ENCODE data around the gene SIAE. TPM values are rescaled to one million over a fixed set of nuclear protein-coding genes. Genes with fewer than 3 reads are reported as not detected.

Gene SIAE, protein sequence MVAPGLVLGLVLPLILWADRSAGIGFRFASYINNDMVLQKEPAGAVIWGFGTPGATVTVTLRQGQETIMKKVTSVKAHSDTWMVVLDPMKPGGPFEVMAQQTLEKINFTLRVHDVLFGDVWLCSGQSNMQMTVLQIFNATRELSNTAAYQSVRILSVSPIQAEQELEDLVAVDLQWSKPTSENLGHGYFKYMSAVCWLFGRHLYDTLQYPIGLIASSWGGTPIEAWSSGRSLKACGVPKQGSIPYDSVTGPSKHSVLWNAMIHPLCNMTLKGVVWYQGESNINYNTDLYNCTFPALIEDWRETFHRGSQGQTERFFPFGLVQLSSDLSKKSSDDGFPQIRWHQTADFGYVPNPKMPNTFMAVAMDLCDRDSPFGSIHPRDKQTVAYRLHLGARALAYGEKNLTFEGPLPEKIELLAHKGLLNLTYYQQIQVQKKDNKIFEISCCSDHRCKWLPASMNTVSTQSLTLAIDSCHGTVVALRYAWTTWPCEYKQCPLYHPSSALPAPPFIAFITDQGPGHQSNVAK
- total RNA-seq = 100 to 1,000 TPM in 2 of 3 donors, 10 to 100 TPM in 1; 81.7 to 232 (median 147) TPM
- long read RNA-seq, donor 1, full-length matches to known transcripts = 17 of 29 reads
- long read RNA-seq, donor 1, partial matches to known transcripts = 11 of 29 reads
- long read RNA-seq, donor 1, other reads (novel, unspliced or antisense) = 1 of 29 reads
- long read RNA-seq, donor 2, full-length matches to known transcripts = 2 of 4 reads
- long read RNA-seq, donor 2, partial matches to known transcripts = 1 of 4 reads
- long read RNA-seq, donor 2, other reads (novel, unspliced or antisense) = 1 of 4 reads

GRCh38 chr11:124673333-124674167, at the start of gene SIAE, which contains the start of gene SPA17:
SIAE (minus strand) TSS chr11:124673739; CDS start chr11:124673708, 31 bp downstream.
SPA17 (plus strand) TSS chr11:124673904; CDS start chr11:124675265, 1,361 bp downstream.
- H3K9me3 ChIP-seq = no peaks in the 10 kb centered on the region
- TF ChIP-seq CTCF (IDR thresholded peaks at IDR 0.05) = no peak
- intact Hi-C loops (cut with DNase I, micrococcal nuclease) = loop anchor here (2.0 to 5.0 kb wide), 2 partner anchors 89 to 163 kb away; partner anchors contain the start of gene ESAM (in 1 of the 2)
- H3K4me1 ChIP-seq (ENCODE audit: low read depth) = peaks cover 10% of the 10 kb centered on the region
- ATAC-seq (peak; percentile 97), DNase-seq (peak; percentile 96 to 98 (median 96))
- peak within 1 kb of the TSS; percentile 54 for H3K4me3 ChIP-seq
- no peaks in the 10 kb centered on the region for H3K36me3 ChIP-seq (ENCODE audit: low read depth)

GRCh38 chr11:124722176-124722575, 48.6 kb upstream of the SIAE start:
- ATAC-seq = no peak
- Histone ChIP-seq H3K9me3 (no peaks in the 10 kb centered on the region), H3K4me1 (ENCODE audit: low read depth) (peaks cover 22% of the 10 kb centered on the region), H3K4me3 (no peak overlapping the region), H3K36me3 (ENCODE audit: low read depth) (no peaks in the 10 kb centered on the region)
- TF ChIP-seq CTCF (IDR thresholded peaks at IDR 0.05) = no peak
- intact Hi-C loops (cut with DNase I, micrococcal nuclease) = no loop called here
- no peak for DNase-seq

DNA sequence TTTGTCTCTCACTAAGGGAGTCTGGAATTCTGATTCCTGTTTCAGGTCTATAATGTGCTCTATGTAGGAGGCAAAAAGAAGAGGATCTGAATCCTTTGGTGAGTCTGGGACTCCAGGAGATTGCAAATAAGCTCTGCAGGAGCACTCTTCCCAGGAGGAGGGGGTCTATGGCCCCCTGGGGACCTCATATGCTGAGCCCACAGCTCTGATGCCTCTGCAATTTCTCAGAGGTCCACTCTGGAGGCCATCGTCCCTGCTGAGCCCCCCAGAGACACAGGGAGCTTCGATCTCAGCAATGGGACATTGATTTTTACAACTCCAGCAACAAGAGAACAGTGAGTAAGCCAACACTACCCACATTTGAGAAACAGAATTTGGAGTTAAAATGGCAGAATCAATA, 46.0 kb upstream of the SIAE start:
- H3K4me3 ChIP-seq = no peak overlapping the region
- no peak for TF ChIP-seq CTCF (IDR thresholded peaks at IDR 0.05)
- ATAC-seq (no peak), DNase-seq (no peak)
- H3K9me3 ChIP-seq = no peaks in the 10 kb centered on the region
- intact Hi-C loops (cut with DNase I, micrococcal nuclease) = no loop called here
- H3K36me3 ChIP-seq (ENCODE audit: low read depth) = no peaks in the 10 kb centered on the region
- peaks cover 14% of the 10 kb centered on the region for H3K4me1 ChIP-seq (ENCODE audit: low read depth)

- intact Hi-C loops (cut with DNase I, micrococcal nuclease) = no loop called here
- DNase-seq = no peak
- Histone ChIP-seq H3K4me3 (no peak overlapping the region), H3K4me1 (ENCODE audit: low read depth) (peaks cover 11% of the 10 kb centered on the region), H3K36me3 (ENCODE audit: low read depth) (no peaks in the 10 kb centered on the region), H3K9me3 (no peaks in the 10 kb centered on the region)
- TF ChIP-seq CTCF (IDR thresholded peaks at IDR 0.05) = no peak
- ATAC-seq = no peak
Observed at GRCh38 chr11:124718801-124719200, 45.3 kb upstream of the SIAE start.
